Prostate gland (tissue), 2 donors: ENCODE measurements around the gene CLPTM1.

Source experiments
- POLR2A ChIP-seq: fragments of 450-650 bp; IDR thresholded peaks from one replicate; pipeline ENCODE4 v1.6.1; 2016; ENCODE audit warnings: antibody characterized with exemption, mild to moderate bottlenecking
- POLR2AphosphoS5 ChIP-seq: sonication (generic); formaldehyde crosslinking; IDR thresholded peaks from one replicate; pipeline ENCODE4 v1.6.1; 2017; ENCODE audit warnings: antibody characterized with exemption
- TF ChIP-seq, protein P1 (sequence below), 4 experiments: fragments of 200-600 bp in 2 of 4; fragments of 450-650 bp in 2 of 4; sonication (generic) in 2 of 4; IDR thresholded peaks; 1 replicate in 3 of 4; 2 replicates in 1 of 4; pipeline ENCODE4 v1.5.1; 2016 to 2019; ENCODE audit warnings: antibody characterized with exemption in 4 of 4, mild to moderate bottlenecking in 2 of 4, moderate library complexity in 2 of 4

DNA sequence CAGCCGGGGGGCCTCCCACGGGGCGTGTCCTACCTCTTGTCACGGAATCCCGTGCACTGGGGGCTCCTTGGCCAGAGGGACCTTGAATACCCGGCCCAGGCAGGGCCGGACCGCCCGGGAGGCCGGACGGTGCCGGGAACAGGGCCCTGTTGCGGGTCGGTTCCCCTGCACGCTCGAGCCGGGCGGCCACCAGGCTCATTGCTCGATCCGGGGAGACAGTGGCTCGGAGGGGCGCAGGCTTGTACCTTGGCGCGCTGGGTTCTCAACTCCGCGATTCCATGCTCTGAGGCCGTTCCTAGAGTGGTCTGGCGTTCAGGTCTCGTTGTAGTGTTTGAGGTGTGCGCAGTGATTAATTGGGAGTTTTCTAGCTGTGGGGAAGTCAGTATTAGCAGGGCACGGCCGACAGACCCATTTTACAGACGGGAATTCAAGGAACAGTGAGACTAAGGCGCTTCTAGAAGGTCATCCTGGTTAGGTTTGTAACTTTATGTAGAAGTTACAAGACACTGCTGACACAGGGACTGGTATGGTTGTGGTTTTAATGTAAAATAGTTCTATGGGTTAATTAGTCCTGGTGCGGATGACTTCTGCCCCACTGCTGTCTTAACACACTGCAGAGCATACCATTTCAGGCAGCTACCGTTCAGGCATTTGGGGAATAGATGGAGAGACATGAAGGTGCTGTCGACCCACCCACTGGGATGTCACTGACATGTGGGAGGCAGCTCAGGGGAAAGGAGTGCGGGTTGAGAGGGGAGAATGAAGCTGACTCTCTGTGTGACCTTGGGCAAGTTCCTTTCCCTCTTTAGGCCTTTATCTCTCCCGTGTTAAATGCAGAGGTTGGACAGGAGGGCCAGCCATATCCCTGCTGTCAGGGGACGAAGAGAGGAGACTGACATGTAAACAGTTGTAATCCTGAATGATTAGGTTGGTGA lies 592 bp downstream of the CLPTM1 start:
- TF ChIP-seq, protein P1, sequence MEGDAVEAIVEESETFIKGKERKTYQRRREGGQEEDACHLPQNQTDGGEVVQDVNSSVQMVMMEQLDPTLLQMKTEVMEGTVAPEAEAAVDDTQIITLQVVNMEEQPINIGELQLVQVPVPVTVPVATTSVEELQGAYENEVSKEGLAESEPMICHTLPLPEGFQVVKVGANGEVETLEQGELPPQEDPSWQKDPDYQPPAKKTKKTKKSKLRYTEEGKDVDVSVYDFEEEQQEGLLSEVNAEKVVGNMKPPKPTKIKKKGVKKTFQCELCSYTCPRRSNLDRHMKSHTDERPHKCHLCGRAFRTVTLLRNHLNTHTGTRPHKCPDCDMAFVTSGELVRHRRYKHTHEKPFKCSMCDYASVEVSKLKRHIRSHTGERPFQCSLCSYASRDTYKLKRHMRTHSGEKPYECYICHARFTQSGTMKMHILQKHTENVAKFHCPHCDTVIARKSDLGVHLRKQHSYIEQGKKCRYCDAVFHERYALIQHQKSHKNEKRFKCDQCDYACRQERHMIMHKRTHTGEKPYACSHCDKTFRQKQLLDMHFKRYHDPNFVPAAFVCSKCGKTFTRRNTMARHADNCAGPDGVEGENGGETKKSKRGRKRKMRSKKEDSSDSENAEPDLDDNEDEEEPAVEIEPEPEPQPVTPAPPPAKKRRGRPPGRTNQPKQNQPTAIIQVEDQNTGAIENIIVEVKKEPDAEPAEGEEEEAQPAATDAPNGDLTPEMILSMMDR (IDR thresholded peaks at IDR 0.05), result no peak
- TF ChIP-seq POLR2AphosphoS5, result no peak
- no peak for TF ChIP-seq POLR2A
